Articular chondrocyte of knee joint (primary cell): ENCODE data around the gene DISC1. TPM values are rescaled to one million over a fixed set of nuclear protein-coding genes. Genes with fewer than 3 reads are reported as not detected.

Experiments used
- small RNA-seq: library from RNA; depleted of rRNA; stranded (forward); fragments of <200 nt; gene quantifications from one replicate; pipeline ENCODE3, GENCODE V24; 2012
- total RNA-seq: library from RNA; depleted of rRNA; stranded (reverse); fragments of >200 nt; gene quantifications from 2 replicates; pipeline ENCODE4 v1.2.3, GENCODE V29; 2012

Gene DISC1
- 10.1 and 10.8 TPM in 2 replicates for total RNA-seq

GRCh38 chr1:231626535-231626950, at the start of gene DISC1:
DISC1 (plus strand) TSS chr1:231626790; CDS start chr1:231626868, 78 bp downstream.

Small RNA genes lying within 50 kb of the gene (small RNA-seq; reads per million reads assigned to genes)
- not detected for gene RF02102
- gene RNU5A-5P: not detected

Other genes with a start within 250 kb of the DISC1 start
- 61.7 and 73.7 TPM in 2 replicates for gene EGLN1, start 204.5 kb upstream of the DISC1 start, total RNA-seq
- gene TSNAX, start 98.1 kb upstream of the DISC1 start, total RNA-seq: 45.7 and 56.7 TPM in 2 replicates